ENCODE results near the gene MRPL41.
A peak's percentile ranks its signal among the peaks of the same experiment; 100 is the strongest.

Gene MRPL41

GRCh38 chr9:137586854-137587253 is 35.2 kb downstream of the MRPL41 start:
- Histone ChIP-seq H3K27ac (no peak overlapping the region), H3K4me1 (ENCODE audit: low read depth, poor library complexity, severe bottlenecking) (peaks cover 15% of the 10 kb centered on the region), H2AFZ (ENCODE audit: low read depth) (no peak overlapping the region), H3K36me3 (ENCODE audit: insufficient read depth) (no peaks in the 10 kb centered on the region; the same call in 1 of the 2 replicates), H3K4me3 (IDR thresholded peaks at IDR 0.05; ENCODE audit: insufficient read depth, low read depth, low read length) (no peak overlapping the region), H3K9ac (no peak overlapping the region), H3K4me2 (no peak overlapping the region), H4K20me1 (ENCODE audit: insufficient read depth) (0 out of 2 replicates have a peak, but pooled peaks cover 4% of the 10 kb centered on the region), H3K27me3 (ENCODE audit: insufficient read depth, low read depth) (no peaks in the 10 kb centered on the region), H3K79me2 (ENCODE audit: insufficient read depth, low read depth) (peaks cover 19% of the 10 kb centered on the region; the same call in 1 of the 2 replicates)
- TF ChIP-seq CTCF (conservative IDR thresholded peaks at IDR 0.05; ENCODE audit: low read depth, low read length) = no peak

GRCh38 chr9:137588311-137588710 is 36.6 kb downstream of the MRPL41 start:
- no peak overlapping the region for H2AFZ ChIP-seq (ENCODE audit: low read depth)
- 0 out of 2 replicates have a peak, but pooled peaks cover 4% of the 10 kb centered on the region for H4K20me1 ChIP-seq (ENCODE audit: insufficient read depth)
- H3K27ac ChIP-seq = no peak overlapping the region
- H3K27me3 ChIP-seq (ENCODE audit: insufficient read depth, low read depth) = no peaks in the 10 kb centered on the region
- peaks cover 15% of the 10 kb centered on the region for H3K4me1 ChIP-seq (ENCODE audit: low read depth, poor library complexity, severe bottlenecking)
- H3K4me3 ChIP-seq (IDR thresholded peaks at IDR 0.05; ENCODE audit: insufficient read depth, low read depth, low read length) = no peak overlapping the region
- no peak overlapping the region for H3K9ac ChIP-seq
- TF ChIP-seq CTCF (conservative IDR thresholded peaks at IDR 0.05; ENCODE audit: low read depth, low read length) = no peak
- H3K36me3 ChIP-seq (ENCODE audit: insufficient read depth) = no peaks in the 10 kb centered on the region; the same call in 1 of the 2 replicates
- H3K79me2 ChIP-seq (ENCODE audit: insufficient read depth, low read depth) = peaks cover 19% of the 10 kb centered on the region; the same call in 1 of the 2 replicates
- peak overlapping the region; percentile 69; the same call in 1 of the 2 replicates for H3K4me2 ChIP-seq

- peak overlapping the region; percentile 30 for H3K4me3 ChIP-seq (IDR thresholded peaks at IDR 0.05; ENCODE audit: insufficient read depth, low read depth, low read length)
- H3K36me3 ChIP-seq (ENCODE audit: insufficient read depth) = no peaks in the 10 kb centered on the region; the same call in 1 of the 2 replicates
- 0 out of 2 replicates have a peak, but pooled peaks cover 4% of the 10 kb centered on the region for H4K20me1 ChIP-seq (ENCODE audit: insufficient read depth)
- peaks cover 19% of the 10 kb centered on the region; the same call in 1 of the 2 replicates for H3K79me2 ChIP-seq (ENCODE audit: insufficient read depth, low read depth)
- no peak overlapping the region for H2AFZ ChIP-seq (ENCODE audit: low read depth)
- H3K27ac ChIP-seq = no peak overlapping the region
- no peak overlapping the region for H3K9ac ChIP-seq
- H3K4me1 ChIP-seq (ENCODE audit: low read depth, poor library complexity, severe bottlenecking) = peaks cover 15% of the 10 kb centered on the region
- peak overlapping the region; percentile 69 for H3K4me2 ChIP-seq
- H3K27me3 ChIP-seq (ENCODE audit: insufficient read depth, low read depth) = no peaks in the 10 kb centered on the region
- no peak for TF ChIP-seq CTCF (conservative IDR thresholded peaks at IDR 0.05; ENCODE audit: low read depth, low read length)
These were observed 37.2 kb downstream of the MRPL41 start for GRCh38 chr9:137588891-137589290.

- peaks cover 15% of the 10 kb centered on the region for H3K4me1 ChIP-seq (ENCODE audit: low read depth, poor library complexity, severe bottlenecking)
- peak overlapping the region; percentile 69 for H3K4me2 ChIP-seq
- no peaks in the 10 kb centered on the region; the same call in 1 of the 2 replicates for H3K36me3 ChIP-seq (ENCODE audit: insufficient read depth)
- 0 out of 2 replicates have a peak, but pooled peaks cover 4% of the 10 kb centered on the region for H4K20me1 ChIP-seq (ENCODE audit: insufficient read depth)
- peaks cover 19% of the 10 kb centered on the region; the same call in 1 of the 2 replicates for H3K79me2 ChIP-seq (ENCODE audit: insufficient read depth, low read depth)
- H3K27me3 ChIP-seq (ENCODE audit: insufficient read depth, low read depth) = no peaks in the 10 kb centered on the region
- H3K9ac ChIP-seq = peak overlapping the region; percentile 55; the same call in 1 of the 2 replicates
- H3K27ac ChIP-seq = no peak overlapping the region
- no peak overlapping the region; the same call in 1 of the 2 replicates for H2AFZ ChIP-seq (ENCODE audit: low read depth)
- H3K4me3 ChIP-seq (IDR thresholded peaks at IDR 0.05; ENCODE audit: insufficient read depth, low read depth, low read length) = peak overlapping the region; percentile 30
- no peak for TF ChIP-seq CTCF (conservative IDR thresholded peaks at IDR 0.05; ENCODE audit: low read depth, low read length)
These were observed 37.9 kb downstream of the MRPL41 start for GRCh38 chr9:137589441-137590122.

Measured in KMS-11 (cell line).